GM18867 (cell line): Measurements from ENCODE around the gene USP22.

ENCODE experiments used
- ATAC-seq: cut with Tn5 transposase; IDR thresholded peaks from one replicate; pipeline ENCODE4 v1.9.1; 2021; ENCODE audit warnings: mild to moderate bottlenecking, moderate library complexity; ENCODE audit not compliant: unreplicated experiment

The USP22 gene

DNA sequence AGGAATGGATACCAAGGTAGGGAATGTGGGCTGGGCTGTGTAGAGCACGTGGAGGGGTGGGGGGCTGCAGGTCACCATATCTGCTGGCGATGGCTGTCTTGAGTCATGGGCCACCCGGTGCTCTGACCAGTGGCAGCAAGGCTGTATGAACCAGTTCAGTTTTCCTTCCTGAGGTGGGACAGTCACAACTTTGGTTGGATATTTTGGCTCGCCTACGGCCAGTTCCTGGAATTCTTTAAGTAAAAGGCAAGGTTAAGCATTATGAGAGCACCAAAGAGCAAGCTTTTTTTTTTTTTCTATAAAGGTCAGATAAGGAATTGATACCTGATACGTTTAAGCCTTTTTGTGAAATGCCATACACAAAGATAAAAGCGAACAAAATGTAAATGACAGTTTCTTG is 81.9 kb downstream of the USP22 start:
- no peak for ATAC-seq

DNA sequence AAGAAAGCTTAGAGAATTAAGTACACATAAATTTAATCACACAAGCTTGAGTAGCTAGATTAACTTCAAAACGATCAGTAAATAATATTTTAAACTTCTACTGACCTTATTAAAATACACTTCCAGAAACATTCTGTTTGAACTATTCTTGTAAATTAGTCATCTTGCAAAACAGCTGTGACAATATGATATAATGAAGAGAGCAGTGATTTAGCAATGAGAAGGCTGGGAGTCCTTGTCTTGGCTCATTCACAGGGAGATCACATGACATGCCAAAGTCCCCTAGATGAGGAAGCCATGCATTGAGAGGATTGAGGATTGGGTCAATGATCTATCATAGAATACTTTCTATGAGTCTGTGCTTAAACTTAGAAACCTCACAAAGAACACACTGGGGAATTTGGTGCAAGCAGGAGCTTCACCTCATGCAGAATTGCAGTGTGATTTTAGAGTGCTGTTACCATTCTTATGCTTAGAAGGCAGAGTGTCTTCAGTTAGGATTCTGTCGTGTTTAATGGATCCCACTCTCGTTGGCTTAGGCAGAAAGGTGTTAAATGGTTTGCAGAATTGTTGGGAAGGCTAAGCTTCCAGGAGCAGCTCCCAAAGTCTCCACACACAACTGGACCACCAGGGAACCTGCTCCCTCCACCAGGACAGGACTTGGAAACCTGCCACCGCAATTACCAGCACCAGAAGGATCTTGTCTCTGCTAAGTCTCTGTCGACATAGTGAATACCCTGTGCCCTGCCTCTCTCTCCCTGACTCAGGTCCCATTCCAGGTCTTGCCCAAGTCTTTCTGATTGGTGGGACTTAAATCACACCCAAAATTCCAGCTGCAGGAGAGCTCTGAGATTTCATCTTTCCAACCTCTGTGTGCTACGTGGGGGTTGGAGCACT is 87.1 kb downstream of the USP22 start:
- ATAC-seq = no peak

DNA sequence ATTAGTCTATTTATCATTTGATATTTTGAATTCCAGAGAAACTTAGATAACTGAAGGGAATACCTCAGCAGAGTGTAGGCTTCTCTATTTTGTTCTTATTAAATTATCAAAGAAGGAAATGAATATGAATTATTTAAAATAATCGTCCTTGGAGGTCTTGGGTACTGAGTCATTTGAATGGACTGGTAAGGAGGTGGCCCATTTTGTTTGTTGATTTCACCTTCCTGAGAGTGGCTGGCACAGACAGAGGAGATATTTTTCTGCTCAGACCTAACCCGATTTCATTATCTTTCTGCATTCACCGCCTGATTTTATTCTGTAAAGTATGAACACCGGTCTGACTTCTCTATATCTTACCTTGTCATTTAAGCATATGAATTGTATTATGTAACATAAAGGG is 88.0 kb downstream of the USP22 start:
- ATAC-seq = no peak

DNA sequence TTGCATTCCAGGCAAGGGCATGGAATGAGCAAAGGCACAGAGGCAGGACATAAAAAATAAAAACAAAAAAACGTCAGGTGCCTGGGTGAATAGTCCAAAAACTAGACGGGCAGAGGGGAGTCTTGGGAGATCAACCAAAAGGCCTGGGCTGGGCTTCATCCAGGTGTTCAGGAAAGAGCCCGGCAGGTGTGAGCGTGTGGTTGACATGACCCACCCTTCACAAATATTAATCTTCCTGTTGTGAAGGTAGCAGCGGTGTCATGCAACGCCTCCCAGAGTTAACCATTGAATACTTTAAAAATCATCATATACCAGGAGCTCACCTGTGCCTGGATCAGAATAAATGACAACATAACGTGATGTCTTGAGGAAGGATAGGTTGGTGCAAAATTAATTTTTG is 90.6 kb downstream of the USP22 start:
- no peak for ATAC-seq
